Lower lobe of right lung (tissue), 2 donors: ENCODE results near the gene ST6GALNAC4. TPM values are rescaled to one million over a fixed set of nuclear protein-coding genes. Genes with fewer than 3 reads are reported as not detected.
A peak's percentile ranks its signal among the peaks of the same experiment; 100 is the strongest.

Experiments
- ATAC-seq, 2 donors: fragments of 200-7000 bp; cut with Tn5 transposase; one replicate each; pipeline ENCODE4 v1.9.1; 2020 to 2022; ENCODE audit warnings: mild to moderate bottlenecking in 2 of 2, moderate library complexity in 2 of 2
- DNase-seq: peaks from one replicate; pipeline ENCODE4 v3.0.0-alpha.2; 2020
- H3K27ac ChIP-seq: fragments of 200-600 bp; one replicate; pipeline ENCODE4 v1.8.0; 2022
- H3K27me3 ChIP-seq: fragments of 200-600 bp; one replicate; pipeline ENCODE4 v1.8.0; 2022; ENCODE audit warnings: low read depth
- H3K36me3 ChIP-seq: fragments of 200-600 bp; one replicate; pipeline ENCODE4 v1.8.0; 2022; ENCODE audit warnings: mild to moderate bottlenecking
- H3K4me1 ChIP-seq: fragments of 200-600 bp; one replicate; pipeline ENCODE4 v1.8.0; 2022
- H3K4me3 ChIP-seq: fragments of 200-600 bp; one replicate; pipeline ENCODE4 v1.8.0; 2022; ENCODE audit warnings: mild to moderate bottlenecking
- H3K9me3 ChIP-seq: fragments of 200-600 bp; one replicate; pipeline ENCODE4 v1.8.0; 2022
- intact Hi-C: fragments of 100-400 bp; cut with DNase I; formaldehyde crosslinking; loops from one replicate; pipeline ENCODE4 v1.11.0; 2022
- total RNA-seq: library from RNA; stranded (reverse); fragmentation: NEBNext Ultra II Directional; extraction: Animal tissue kit (Norgen Biotek cat#: 25700); gene quantifications from one replicate; pipeline ENCODE4 v1.2.1, GENCODE V29; 2021
- TF ChIP-seq, protein P1 (sequence below): fragments of 200-600 bp; IDR thresholded peaks from one replicate; pipeline ENCODE4 v1.8.0; 2022; ENCODE audit warnings: antibody characterized with exemption, mild to moderate bottlenecking
- donor health status: DM: no; HTN: yes; CAD: no; lungs with severe emphysema.

Gene ST6GALNAC4
- total RNA-seq, 1 donor from 2014 or later: 45.6 TPM

DNA sequence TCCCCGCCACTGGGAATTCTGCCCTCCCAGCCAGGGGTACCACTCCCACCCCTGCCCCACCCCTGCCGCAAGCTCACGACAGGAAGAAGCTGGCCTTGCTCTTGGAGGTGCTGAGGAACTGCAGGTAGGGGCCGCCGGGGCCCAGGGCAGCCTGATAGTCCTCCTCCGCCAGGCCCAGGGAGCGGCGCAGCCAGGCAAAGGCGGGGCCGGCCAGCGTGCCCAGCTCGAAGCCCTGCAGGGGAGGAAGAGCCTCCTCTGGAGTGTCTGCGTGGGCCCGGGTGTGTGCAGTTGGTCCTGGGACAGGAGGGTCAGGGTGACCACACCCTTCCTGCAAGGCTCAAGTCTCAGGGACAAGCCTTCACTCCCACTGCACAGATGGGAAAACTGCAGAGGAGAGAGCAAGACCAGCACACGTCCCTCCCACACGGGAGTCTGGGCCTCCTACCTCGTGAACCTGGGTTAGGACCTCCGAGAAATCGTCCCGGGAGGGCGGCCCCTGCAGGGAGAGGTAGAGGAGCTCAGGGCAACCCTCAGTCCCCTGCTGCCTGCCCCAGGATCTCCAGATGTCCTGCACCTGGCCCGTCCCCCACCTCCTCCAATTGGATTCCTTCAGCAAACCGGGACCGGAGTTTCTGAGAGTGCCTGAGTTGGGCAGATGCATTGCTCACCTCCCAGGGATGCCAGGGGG is 11.3 kb upstream of the ST6GALNAC4 start:
- Histone ChIP-seq H3K4me3 (peak overlapping the region; percentile 50), H3K4me1 (peaks cover 50% of the 10 kb centered on the region), H3K9me3 (no peaks in the 10 kb centered on the region), H3K27me3 (peaks cover 15% of the 10 kb centered on the region), H3K36me3 (no peaks in the 10 kb centered on the region), H3K27ac (no peak overlapping the region)
- TF ChIP-seq, protein P1, sequence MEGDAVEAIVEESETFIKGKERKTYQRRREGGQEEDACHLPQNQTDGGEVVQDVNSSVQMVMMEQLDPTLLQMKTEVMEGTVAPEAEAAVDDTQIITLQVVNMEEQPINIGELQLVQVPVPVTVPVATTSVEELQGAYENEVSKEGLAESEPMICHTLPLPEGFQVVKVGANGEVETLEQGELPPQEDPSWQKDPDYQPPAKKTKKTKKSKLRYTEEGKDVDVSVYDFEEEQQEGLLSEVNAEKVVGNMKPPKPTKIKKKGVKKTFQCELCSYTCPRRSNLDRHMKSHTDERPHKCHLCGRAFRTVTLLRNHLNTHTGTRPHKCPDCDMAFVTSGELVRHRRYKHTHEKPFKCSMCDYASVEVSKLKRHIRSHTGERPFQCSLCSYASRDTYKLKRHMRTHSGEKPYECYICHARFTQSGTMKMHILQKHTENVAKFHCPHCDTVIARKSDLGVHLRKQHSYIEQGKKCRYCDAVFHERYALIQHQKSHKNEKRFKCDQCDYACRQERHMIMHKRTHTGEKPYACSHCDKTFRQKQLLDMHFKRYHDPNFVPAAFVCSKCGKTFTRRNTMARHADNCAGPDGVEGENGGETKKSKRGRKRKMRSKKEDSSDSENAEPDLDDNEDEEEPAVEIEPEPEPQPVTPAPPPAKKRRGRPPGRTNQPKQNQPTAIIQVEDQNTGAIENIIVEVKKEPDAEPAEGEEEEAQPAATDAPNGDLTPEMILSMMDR: no peak
- DNase-seq (peak; percentile 56), ATAC-seq (peak; percentile 11 to 28)
- intact Hi-C loops: no loop called here

DNA sequence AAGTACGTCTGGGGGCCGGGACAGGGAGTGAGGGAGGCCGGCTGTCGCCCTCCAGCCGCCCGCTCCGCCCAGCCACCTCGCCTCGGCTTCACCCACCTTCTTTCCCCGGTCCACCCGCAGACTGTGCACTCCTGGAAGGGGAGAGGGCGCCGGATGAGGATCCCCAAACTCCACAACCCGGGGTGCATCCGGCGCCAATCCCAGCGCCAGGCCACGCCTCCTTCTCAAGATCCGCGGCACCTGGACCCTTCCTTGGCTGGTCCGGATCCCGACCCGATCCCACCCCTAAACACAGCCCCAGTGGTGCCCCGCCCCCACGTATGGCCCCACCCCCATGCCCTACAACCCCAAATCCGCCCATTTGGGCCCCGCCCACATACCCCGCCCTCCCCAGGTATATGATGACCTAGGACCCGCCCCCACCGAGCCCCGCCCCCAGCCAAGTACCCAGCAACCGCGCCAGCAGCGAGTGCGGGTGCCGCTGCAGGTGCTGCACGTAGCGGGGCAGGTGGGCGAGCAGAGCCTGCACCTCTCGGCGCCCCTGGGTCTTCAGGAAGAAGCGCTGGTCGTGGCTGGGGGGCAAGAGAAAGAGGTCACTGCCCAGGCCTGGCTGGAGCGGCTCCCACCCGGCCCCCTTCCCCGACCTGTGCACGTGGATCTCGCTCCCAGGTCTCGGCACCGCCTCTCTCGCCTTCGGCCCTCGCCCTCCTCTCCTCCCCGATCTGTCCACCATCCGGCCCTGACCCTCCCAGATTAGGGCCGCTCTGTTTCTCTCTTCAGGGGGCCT is 10.6 kb upstream of the ST6GALNAC4 start:
- ATAC-seq (peak; percentile 51 to 61), DNase-seq (peak; percentile 84)
- intact Hi-C loops: no loop called here
- peaks cover 50% of the 10 kb centered on the region for H3K4me1 ChIP-seq
- H3K36me3 ChIP-seq: peaks cover 2% of the 10 kb centered on the region
- H3K27ac ChIP-seq: no peak overlapping the region
- H3K4me3 ChIP-seq: peak overlapping the region; percentile 50
- H3K27me3 ChIP-seq: peaks cover 15% of the 10 kb centered on the region
- H3K9me3 ChIP-seq: no peaks in the 10 kb centered on the region
- TF ChIP-seq, protein P1: no peak

DNA sequence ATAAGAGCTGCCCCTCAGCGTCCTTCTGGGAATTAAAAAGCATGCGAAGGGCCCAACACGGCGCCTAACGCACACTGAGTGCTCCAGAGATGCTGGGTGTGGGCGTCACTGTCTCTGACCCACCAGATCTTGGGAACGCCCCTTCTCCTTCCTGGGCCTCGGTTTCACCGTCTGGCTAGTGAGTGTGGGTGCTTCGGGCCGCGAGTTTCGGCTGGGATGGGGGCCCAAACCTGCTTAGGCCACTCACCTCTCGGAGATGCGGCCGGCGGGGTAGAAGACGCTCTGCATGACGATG is 10.0 kb upstream of the ST6GALNAC4 start:
- Histone ChIP-seq H3K9me3 (no peaks in the 10 kb centered on the region), H3K27ac (no peak overlapping the region), H3K36me3 (peaks cover 4% of the 10 kb centered on the region), H3K27me3 (peaks cover 15% of the 10 kb centered on the region), H3K4me3 (peak overlapping the region; percentile 50), H3K4me1 (peaks cover 52% of the 10 kb centered on the region)
- intact Hi-C loops: no loop called here
- ATAC-seq (no peak), DNase-seq (no peak)
- TF ChIP-seq, protein P1: no peak

DNA sequence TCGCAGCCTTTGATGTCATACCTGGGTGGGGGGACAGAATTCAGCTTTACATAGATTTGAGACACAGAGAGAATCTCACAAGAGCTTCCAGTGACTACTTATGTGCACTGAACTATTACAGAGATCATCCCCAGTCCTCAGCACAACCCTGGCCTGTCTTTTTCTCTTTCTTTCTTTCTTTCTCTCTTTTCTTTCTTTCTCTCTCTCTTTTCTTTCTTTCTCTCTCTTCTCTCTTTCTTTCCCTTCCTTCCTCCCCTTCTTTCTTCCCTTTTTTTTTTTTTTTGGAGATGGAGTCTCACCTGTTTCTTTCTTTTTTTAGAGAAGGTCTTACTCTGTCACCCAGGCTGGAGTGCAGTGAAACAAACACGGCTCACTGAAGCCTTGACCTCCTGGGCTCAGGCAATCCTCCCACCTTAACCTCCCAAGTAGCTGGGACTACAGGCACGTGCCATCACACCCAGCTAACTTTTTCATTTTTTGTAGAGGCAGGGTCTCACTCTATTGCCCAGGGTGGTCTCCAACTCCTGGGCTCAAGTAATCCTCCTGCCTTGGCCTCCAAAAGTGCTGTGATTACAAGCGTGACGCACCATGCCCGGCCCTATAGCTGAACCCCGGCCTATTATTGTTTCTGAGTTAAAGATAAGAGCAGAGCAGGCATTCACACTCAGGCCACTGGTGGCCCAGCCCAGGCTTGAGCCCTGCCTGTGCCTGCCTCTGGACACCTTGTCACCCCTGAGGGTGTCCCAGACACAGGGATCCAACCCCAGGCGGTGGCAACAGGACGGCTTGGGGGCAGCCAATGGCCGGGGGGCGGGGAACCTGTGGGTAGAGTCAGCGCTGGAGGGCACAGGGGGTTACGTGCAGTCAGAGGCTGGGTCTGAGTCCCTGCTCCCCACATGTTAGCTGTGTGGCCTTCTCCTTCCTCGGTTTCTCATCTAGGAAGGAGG is 9.4 kb upstream of the ST6GALNAC4 start:
- Histone ChIP-seq H3K9me3 (no peaks in the 10 kb centered on the region), H3K4me1 (peaks cover 54% of the 10 kb centered on the region), H3K27ac (no peak overlapping the region), H3K27me3 (peaks cover 15% of the 10 kb centered on the region), H3K4me3 (peak overlapping the region; percentile 50), H3K36me3 (peaks cover 4% of the 10 kb centered on the region)
- intact Hi-C loops: no loop called here
- no peak for ATAC-seq
- TF ChIP-seq, protein P1: no peak
- DNase-seq: no peak

GRCh38 chr9:127924736-127925444 is 8.0 kb upstream of the ST6GALNAC4 start:
- DNase-seq (no peak), ATAC-seq (no peak)
- Histone ChIP-seq H3K4me1 (peaks cover 47% of the 10 kb centered on the region), H3K9me3 (no peaks in the 10 kb centered on the region), H3K27ac (no peak overlapping the region), H3K4me3 (no peak overlapping the region), H3K36me3 (peaks cover 4% of the 10 kb centered on the region), H3K27me3 (peaks cover 15% of the 10 kb centered on the region)
- intact Hi-C loops: no loop called here
- TF ChIP-seq, protein P1: no peak
